Skeletal muscle tissue (tissue), 4 donors: ENCODE measurements around the gene GSTA4. TPM values are rescaled to one million over a fixed set of nuclear protein-coding genes. Genes with fewer than 3 reads are reported as not detected.
"Not testable (repeated sequence)": the region's sequence is repeated elsewhere in the genome, so short reads cannot be mapped to it uniquely, and the experiment has no call there.

ENCODE experiments used
- H3K27ac ChIP-seq: one replicate; pipeline ENCODE4 v1.7.0; 2013; ENCODE audit warnings: mild to moderate bottlenecking, low read depth, low read length, inconsistent platforms
- H3K27me3 ChIP-seq, 3 donors: one replicate each; pipeline ENCODE4 v1.7.0; 2013; ENCODE audit warnings: low read length in 3 of 3; ENCODE audit not compliant: control insufficient read depth in 3 of 3, insufficient read depth in 3 of 3
- H3K36me3 ChIP-seq, 3 donors: one replicate each; pipeline ENCODE4 v1.7.0; 2013; ENCODE audit warnings: low read length in 3 of 3; ENCODE audit not compliant: control insufficient read depth in 3 of 3, insufficient read depth in 3 of 3
- H3K4me1 ChIP-seq, 3 donors: one replicate each; pipeline ENCODE4 v1.7.0; 2013; ENCODE audit warnings: low read length in 3 of 3, mild to moderate bottlenecking in 3 of 3; ENCODE audit not compliant: control insufficient read depth in 3 of 3, insufficient read depth in 3 of 3
- H3K4me3 ChIP-seq, 3 donors: one replicate each; pipeline ENCODE4 v1.7.0; 2013; ENCODE audit warnings: low read length in 3 of 3
- H3K9ac ChIP-seq, 3 donors: one replicate each; pipeline ENCODE4 v1.7.0; 2013; ENCODE audit warnings: low read length in 3 of 3, mild to moderate bottlenecking in 3 of 3, moderate library complexity in 2 of 3, low read depth in 1 of 3
- H3K9me3 ChIP-seq, 3 donors: one replicate each; pipeline ENCODE4 v1.7.0; 2013; ENCODE audit warnings: low read length in 3 of 3; ENCODE audit not compliant: control insufficient read depth in 3 of 3
- total RNA-seq: library from RNA; depleted of rRNA; stranded (reverse); fragments of >200 nt; gene quantifications from one replicate; pipeline ENCODE4 v1.2.3, GENCODE V29; 2014
- donor health status: Osteomylitis.

Gene GSTA4
- total RNA-seq, 1 donor from 2014 or later = 35.5 TPM

DNA sequence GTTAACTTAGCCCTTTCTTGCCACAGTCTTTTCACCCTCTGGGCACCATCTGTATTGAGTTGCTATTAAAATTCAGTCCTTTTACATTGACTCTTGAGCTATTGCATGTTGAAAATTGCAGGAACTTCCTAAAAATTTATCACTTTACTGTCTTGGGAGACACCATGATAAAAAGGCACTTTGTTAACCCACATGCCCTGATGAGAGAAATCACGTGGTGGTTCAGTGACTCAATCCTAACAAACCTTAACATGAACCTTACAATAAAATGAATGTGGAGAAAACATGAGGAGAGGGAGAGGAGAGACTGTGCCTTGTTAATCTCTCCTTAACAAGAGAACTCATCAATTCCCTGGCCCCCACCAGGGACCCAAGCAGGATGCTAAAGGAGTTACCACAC lies 30.8 kb downstream of the GSTA4 start:
- H3K4me1 ChIP-seq = no peaks in the 10 kb centered on the region

DNA sequence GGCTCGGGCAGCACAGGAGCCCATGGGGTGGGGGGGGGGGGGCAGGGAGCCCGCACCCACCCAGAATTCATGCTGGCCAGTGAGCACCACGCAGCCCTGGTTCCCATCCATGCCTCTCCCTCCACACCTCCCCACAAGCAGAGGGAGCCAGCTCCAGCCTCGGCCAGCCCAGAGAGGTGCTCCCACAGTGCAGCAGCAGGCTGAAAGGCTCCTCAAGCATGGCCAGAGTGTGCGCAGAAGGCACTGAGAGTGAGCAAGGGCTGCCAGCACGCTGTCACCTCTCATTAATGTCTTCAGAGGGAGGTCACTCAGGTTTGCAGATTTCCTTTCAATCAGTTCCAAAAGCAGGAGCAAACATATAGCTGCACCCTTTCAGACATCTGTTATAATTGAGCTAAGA lies 32.4 kb downstream of the GSTA4 start:
- no peak overlapping the region for H3K27ac ChIP-seq
- H3K9ac ChIP-seq = no peak overlapping the region
- no peaks in the 10 kb centered on the region for H3K9me3 ChIP-seq
- no peak overlapping the region for H3K4me3 ChIP-seq
- H3K36me3 ChIP-seq = no peaks in the 10 kb centered on the region
- H3K4me1 ChIP-seq = no peaks in the 10 kb centered on the region
- no peaks in the 10 kb centered on the region for H3K27me3 ChIP-seq

More for the DNA sequence above, 30.8 kb downstream of the GSTA4 start:
- H3K36me3 ChIP-seq = no peaks in the 10 kb centered on the region
- no peak overlapping the region for H3K4me3 ChIP-seq
- H3K9ac ChIP-seq = no peak overlapping the region
- H3K27ac ChIP-seq = no peak overlapping the region
- H3K27me3 ChIP-seq = no peaks in the 10 kb centered on the region
- no peaks in the 10 kb centered on the region for H3K9me3 ChIP-seq

- H3K4me1 ChIP-seq, H3K9me3 ChIP-seq, H3K9ac ChIP-seq, H3K4me3 ChIP-seq, H3K36me3 ChIP-seq, H3K27ac ChIP-seq, H3K27me3 ChIP-seq: not testable (repeated sequence)
Observed at GRCh38 chr6:52961022-52961421, 34.1 kb downstream of the GSTA4 start.

GRCh38 chr6:52960211-52960610 lies 34.9 kb downstream of the GSTA4 start:
- not testable (repeated sequence) for H3K4me3 ChIP-seq, H3K4me1 ChIP-seq, H3K36me3 ChIP-seq, H3K27me3 ChIP-seq, H3K27ac ChIP-seq, H3K9me3 ChIP-seq, H3K9ac ChIP-seq

DNA sequence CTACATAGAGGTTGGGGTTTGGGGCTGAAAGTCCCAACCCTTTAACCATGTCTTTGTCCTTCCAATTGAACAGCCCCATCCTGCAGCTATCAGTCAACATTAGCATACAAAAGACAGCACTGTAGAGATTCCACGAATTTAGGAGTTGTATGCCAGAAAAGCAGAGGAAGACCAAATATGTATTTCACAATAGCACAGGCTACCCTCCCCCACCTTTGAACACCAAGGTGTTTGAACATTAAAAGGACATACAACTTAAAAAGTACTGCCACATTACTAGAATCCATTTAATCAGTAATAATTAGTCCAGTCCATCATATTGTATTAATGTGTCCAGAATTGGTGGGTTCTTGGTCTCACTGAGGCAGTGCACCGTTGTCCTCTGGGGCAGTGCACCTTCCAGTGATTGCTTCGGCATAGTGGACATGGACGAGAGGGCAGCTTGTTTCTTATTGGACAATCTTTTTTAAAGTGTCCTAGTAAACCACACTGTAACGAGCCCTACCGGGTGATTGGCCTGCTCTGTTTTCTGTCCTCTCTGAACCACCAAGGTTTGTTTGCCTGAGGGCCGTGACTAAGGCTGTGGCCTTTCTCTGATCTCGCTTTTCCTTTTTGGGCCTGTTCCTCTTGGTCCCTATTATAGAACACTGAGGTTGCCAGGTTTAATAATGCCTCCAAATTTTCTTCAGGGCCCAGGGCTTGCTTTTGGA lies 36.4 kb downstream of the GSTA4 start:
- H3K27me3 ChIP-seq = no peaks in the 10 kb centered on the region
- H3K9me3 ChIP-seq = no peaks in the 10 kb centered on the region
- no peak overlapping the region for H3K27ac ChIP-seq
- H3K4me3 ChIP-seq = no peak overlapping the region
- no peaks in the 10 kb centered on the region for H3K36me3 ChIP-seq
- no peaks in the 10 kb centered on the region for H3K4me1 ChIP-seq
- H3K9ac ChIP-seq = no peak overlapping the region

- no peak overlapping the region for H3K9ac ChIP-seq
- no peak overlapping the region for H3K4me3 ChIP-seq
- H3K4me1 ChIP-seq = no peaks in the 10 kb centered on the region
- H3K9me3 ChIP-seq = no peaks in the 10 kb centered on the region
- no peaks in the 10 kb centered on the region for H3K27me3 ChIP-seq
- H3K27ac ChIP-seq = no peak overlapping the region
- no peaks in the 10 kb centered on the region for H3K36me3 ChIP-seq
Observed at GRCh38 chr6:52955871-52956270, 39.2 kb downstream of the GSTA4 start.

- Histone ChIP-seq H3K27ac (no peak overlapping the region), H3K27me3 (no peaks in the 10 kb centered on the region), H3K9me3 (no peaks in the 10 kb centered on the region), H3K36me3 (no peaks in the 10 kb centered on the region), H3K4me3 (no peak overlapping the region), H3K4me1 (no peaks in the 10 kb centered on the region), H3K9ac (no peak overlapping the region)
Observed at GRCh38 chr6:52953911-52954839, 40.9 kb downstream of the GSTA4 start.

- no peak overlapping the region for H3K9ac ChIP-seq
- H3K9me3 ChIP-seq = no peaks in the 10 kb centered on the region
- no peak overlapping the region for H3K4me3 ChIP-seq
- H3K36me3 ChIP-seq = no peaks in the 10 kb centered on the region
- H3K27me3 ChIP-seq = no peaks in the 10 kb centered on the region
- H3K27ac ChIP-seq = no peak overlapping the region
- no peaks in the 10 kb centered on the region for H3K4me1 ChIP-seq
Observed at GRCh38 chr6:52946306-52946705, 48.8 kb downstream of the GSTA4 start.

- not testable (repeated sequence) for H3K9ac ChIP-seq, H3K36me3 ChIP-seq, H3K27ac ChIP-seq, H3K4me1 ChIP-seq, H3K4me3 ChIP-seq, H3K9me3 ChIP-seq, H3K27me3 ChIP-seq
Observed at GRCh38 chr6:52942821-52943220, 52.3 kb downstream of the GSTA4 start.

DNA sequence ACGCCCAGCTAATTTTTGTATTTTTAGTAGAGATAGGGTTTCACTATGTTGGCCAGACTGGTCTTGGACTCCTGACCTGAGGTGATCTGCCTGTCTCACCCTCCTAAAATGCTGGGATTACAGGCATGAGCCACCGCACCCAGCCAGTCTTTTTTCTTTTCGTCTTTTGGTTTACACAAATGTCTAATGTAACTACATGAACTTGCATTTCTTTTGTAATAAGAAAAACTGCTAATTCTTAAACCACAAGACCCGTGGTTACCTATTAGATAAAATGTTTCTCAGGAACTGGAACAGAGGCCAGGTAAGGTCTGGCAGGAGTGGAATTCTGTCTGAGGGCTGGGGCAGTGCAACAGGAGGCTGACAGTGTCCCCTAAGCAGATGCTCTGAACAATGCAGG lies 52.9 kb downstream of the GSTA4 start:
- Histone ChIP-seq H3K36me3 (no peaks in the 10 kb centered on the region), H3K9ac (no peak overlapping the region), H3K27ac (no peak overlapping the region), H3K4me3 (no peak overlapping the region), H3K27me3 (no peaks in the 10 kb centered on the region), H3K9me3 (no peaks in the 10 kb centered on the region), H3K4me1 (no peaks in the 10 kb centered on the region)
